Measurements from ENCODE around the gene KRTAP4-3. TPM values are rescaled to one million over a fixed set of nuclear protein-coding genes. Genes with fewer than 3 reads are reported as not detected.
"Not testable (repeated sequence)": the region's sequence is repeated elsewhere in the genome, so short reads cannot be mapped to it uniquely, and the experiment has no call there.

KRTAP4-3 gene
- total RNA-seq, 4 donors from 2014 or later: not detected

DNA sequence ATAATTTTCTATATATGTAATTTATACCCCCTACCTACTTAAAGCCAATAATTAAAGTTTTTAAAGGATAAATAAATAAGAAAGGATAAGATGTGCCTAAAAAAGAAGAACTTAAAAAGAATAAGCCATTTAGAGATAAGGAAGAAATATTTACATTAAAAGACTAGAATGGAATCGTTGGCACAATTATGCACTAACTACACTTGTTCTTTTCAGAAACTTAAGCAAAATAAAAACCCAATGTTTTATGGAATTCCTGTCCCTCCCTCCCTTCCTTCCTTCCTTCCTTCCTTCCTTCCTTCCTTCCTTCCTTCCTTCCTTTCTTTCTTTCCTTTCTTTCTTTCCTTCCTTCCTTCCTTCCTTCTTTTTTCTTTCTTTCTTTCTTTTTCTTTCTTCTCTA, 23.2 kb downstream of the KRTAP4-3 start:
- intact Hi-C loops (cut with DNase I; ENCODE audit: low total_unique reads): no loop called here
- H3K36me3 ChIP-seq: no peaks in the 10 kb centered on the region
- no peaks in the 10 kb centered on the region for H3K4me1 ChIP-seq
- H3K4me3 ChIP-seq: no peak overlapping the region
- no peaks in the 10 kb centered on the region for H3K9me3 ChIP-seq
- no peaks in the 10 kb centered on the region for H3K27me3 ChIP-seq
- no peak for DNase-seq
- H3K27ac ChIP-seq: no peak overlapping the region
- TF ChIP-seq POLR2A (IDR thresholded peaks at IDR 0.05): no peak

DNA sequence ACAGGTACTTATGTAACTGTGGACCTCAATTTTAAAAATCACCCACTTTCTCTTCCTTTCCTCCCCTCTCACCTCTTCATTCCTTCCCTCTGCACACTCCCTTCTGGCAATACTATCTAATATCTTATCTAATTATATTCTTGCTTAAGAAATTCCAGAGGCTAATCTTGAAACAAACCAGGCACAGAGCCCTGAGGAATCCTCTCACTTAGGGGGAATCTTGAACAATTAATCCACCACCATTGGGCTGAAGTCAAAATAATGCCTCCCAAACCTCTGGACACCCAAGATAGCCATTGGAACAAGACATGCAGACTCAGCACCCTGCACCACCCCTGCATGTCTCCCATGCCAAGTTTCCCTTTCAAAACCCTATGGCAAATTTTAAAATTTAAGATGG, 26.7 kb downstream of the KRTAP4-3 start:
- intact Hi-C loops (cut with DNase I; ENCODE audit: low total_unique reads): no loop called here
- TF ChIP-seq, protein P1, sequence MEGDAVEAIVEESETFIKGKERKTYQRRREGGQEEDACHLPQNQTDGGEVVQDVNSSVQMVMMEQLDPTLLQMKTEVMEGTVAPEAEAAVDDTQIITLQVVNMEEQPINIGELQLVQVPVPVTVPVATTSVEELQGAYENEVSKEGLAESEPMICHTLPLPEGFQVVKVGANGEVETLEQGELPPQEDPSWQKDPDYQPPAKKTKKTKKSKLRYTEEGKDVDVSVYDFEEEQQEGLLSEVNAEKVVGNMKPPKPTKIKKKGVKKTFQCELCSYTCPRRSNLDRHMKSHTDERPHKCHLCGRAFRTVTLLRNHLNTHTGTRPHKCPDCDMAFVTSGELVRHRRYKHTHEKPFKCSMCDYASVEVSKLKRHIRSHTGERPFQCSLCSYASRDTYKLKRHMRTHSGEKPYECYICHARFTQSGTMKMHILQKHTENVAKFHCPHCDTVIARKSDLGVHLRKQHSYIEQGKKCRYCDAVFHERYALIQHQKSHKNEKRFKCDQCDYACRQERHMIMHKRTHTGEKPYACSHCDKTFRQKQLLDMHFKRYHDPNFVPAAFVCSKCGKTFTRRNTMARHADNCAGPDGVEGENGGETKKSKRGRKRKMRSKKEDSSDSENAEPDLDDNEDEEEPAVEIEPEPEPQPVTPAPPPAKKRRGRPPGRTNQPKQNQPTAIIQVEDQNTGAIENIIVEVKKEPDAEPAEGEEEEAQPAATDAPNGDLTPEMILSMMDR (IDR thresholded peaks at IDR 0.05): no peak
- no peaks in the 10 kb centered on the region for H3K9me3 ChIP-seq
- no peak overlapping the region for H3K4me3 ChIP-seq
- no peaks in the 10 kb centered on the region for H3K36me3 ChIP-seq
- no peaks in the 10 kb centered on the region for H3K27me3 ChIP-seq
- H3K4me1 ChIP-seq: no peaks in the 10 kb centered on the region
- H3K27ac ChIP-seq: no peak overlapping the region
- DNase-seq: no peak

DNA sequence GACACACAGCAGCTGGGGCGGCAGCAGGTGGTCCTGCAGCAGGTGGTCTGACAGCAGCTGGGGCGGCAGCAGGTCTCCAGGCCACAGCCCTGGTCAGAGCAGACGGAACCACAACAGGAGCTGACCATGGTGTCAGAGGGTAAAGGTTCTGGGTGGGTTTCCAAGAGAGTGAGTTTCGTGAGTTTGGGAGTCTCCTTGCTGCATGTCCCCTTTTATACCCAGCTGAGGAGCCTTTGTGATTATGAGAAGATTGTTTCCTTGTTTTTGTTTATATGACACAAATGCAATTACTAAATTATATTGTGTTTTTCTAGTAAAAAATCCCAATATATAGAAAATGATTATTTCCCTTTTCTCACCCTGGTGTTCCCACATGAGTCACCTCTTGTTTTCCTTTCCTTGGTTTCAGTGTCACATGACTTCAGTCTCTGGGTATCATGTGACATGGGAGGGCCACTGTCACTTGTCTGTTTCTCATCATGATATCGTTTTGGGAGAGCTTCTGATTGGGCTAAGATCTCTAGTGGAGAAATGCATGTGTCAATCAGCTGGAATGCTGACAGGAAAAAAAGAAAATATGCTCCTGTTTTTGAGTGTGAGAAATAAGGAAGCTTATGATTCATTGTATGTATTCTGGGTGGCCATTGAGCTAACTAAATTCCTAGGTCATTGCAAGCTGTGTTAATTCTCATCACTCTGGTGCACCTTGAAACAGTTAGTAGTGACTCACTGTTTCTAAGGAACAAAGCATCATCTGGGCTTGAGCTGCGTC, 27.5 kb downstream of the KRTAP4-3 start, which contains the start of gene KRTAP4-6:
Gene KRTAP4-6 (minus strand): TSS at position 185 of the 772 bp plus-strand sequence. CDS start 57 bp downstream, at position 128.
- Histone ChIP-seq H3K27me3 (no peaks in the 10 kb centered on the region), H3K9me3 (no peaks in the 10 kb centered on the region), H3K27ac (no peak within 1 kb of the TSS), H3K4me1 (no peaks in the 10 kb centered on the region), H3K4me3 (no peak within 1 kb of the TSS), H3K36me3 (no peaks in the 10 kb centered on the region)
- TF ChIP-seq, protein P1 (IDR thresholded peaks at IDR 0.05): no peak
- TF ChIP-seq POLR2A (IDR thresholded peaks at IDR 0.05): no peak
- DNase-seq: no peak
- intact Hi-C loops (cut with DNase I; ENCODE audit: low total_unique reads): no loop called here

DNA sequence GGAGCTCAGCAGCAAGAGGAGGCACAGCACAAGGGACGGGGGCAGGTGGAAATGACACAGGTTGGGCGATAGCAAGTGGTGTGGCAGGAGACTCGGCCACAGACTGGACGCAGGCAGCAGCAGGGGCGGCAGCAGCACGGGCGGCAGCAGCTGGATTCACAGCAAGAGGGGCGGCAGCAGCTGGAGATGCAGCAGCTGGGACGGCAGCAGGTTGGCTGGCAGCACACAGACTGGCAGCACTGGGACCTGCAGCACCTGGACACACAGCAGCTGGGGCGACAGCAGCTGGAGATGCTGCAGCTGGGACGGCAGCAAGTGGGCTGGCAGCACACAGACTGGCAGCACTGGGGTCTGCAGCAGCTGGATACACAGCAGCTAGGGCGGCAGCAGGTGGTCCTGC, 28.2 kb downstream of the KRTAP4-3 start:
- H3K27me3 ChIP-seq; H3K9me3 ChIP-seq; intact Hi-C loops (cut with DNase I; ENCODE audit: low total_unique reads); H3K36me3 ChIP-seq; H3K4me3 ChIP-seq; H3K27ac ChIP-seq; H3K4me1 ChIP-seq; DNase-seq: not testable (repeated sequence)

DNA sequence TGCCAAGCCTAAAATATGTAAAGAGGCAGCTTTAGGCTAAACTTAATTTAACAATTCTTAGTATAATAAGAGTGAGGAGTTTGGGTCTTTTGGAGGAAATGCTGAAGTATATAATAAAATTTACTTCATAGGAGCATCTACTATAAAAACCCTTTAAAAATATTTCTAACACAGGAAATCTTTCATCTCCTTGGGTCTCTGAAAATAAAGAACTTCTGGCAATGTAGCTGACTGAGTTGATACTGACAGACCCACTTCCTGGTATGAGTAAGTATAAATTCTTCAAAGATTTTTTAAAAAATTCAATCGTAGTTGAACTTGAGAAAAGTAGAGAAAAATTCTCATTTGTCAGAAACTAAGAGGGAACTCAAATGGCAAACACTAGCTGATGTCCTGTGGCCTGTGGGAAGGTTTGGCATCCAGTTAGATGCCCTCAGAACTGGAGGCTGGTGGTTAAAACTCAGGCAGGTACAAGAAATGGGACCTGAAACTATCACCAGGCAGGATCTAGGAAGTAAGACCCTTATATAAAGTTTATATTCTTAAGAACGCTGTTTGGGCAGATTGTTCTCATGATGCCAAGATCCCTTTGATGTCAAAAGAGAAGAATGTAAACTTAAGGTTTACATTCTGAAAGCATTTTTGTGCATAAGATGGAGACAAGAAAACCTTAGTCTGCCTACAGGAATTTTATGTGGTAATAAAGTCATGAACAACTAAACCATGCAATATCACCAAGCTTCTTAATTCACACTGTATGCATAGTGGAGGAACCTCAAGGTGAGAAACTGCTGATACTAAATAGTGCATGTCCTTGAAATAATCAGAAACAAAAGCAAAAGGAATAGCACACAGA, 33.9 kb downstream of the KRTAP4-3 start:
- no peaks in the 10 kb centered on the region for H3K36me3 ChIP-seq
- H3K27me3 ChIP-seq: no peaks in the 10 kb centered on the region
- no peak overlapping the region for H3K27ac ChIP-seq
- intact Hi-C loops (cut with DNase I; ENCODE audit: low total_unique reads): no loop called here
- no peaks in the 10 kb centered on the region for H3K9me3 ChIP-seq
- TF ChIP-seq, protein P1 (IDR thresholded peaks at IDR 0.05): no peak
- no peak for TF ChIP-seq POLR2A (IDR thresholded peaks at IDR 0.05)
- H3K4me1 ChIP-seq: no peaks in the 10 kb centered on the region
- DNase-seq: no peak
- no peak overlapping the region for H3K4me3 ChIP-seq

DNA sequence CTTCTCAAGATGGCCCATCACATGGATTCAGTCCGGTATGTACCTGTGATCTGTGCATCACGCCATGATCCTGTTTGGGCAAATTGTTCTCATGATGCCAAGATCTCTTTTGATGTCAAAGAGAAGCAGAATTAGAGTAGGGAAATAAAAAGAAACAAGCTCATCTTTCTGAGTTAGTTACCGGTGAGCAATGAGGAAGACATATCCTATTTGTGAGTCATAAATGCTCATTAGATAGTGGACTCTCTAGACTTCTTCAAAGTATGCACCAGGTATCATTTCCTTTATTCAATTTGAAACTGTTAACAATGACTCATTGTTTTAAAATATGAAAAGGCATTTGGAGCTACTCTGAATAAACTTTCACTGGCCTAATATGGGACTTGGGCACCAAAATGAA, 36.0 kb downstream of the KRTAP4-3 start:
- intact Hi-C loops (cut with DNase I; ENCODE audit: low total_unique reads): no loop called here
- no peak for DNase-seq
- Histone ChIP-seq H3K4me1 (no peaks in the 10 kb centered on the region), H3K4me3 (no peak overlapping the region), H3K27me3 (no peaks in the 10 kb centered on the region), H3K36me3 (no peaks in the 10 kb centered on the region), H3K9me3 (no peaks in the 10 kb centered on the region), H3K27ac (no peak overlapping the region)
- TF ChIP-seq, protein P1 (IDR thresholded peaks at IDR 0.05): no peak
- no peak for TF ChIP-seq POLR2A (IDR thresholded peaks at IDR 0.05)

All from uterus (tissue), 4 donors.